ENCODE data around the gene PGAM1.

PGAM1 gene

GRCh38 chr10:97479939-97480338 is 53.9 kb downstream of the PGAM1 start:
- Histone ChIP-seq H3K27ac (replicated peaks) (no peak overlapping the region), H3K4me3 (replicated peaks; ENCODE audit: insufficient read depth, low read length) (no peak overlapping the region), H3K27me3 (ENCODE audit: insufficient read depth, poor library complexity, severe bottlenecking) (no peaks in the 10 kb centered on the region)
- no peak for TF ChIP-seq CTCF (IDR thresholded peaks at IDR 0.05; ENCODE audit: insufficient read depth, low read length)
- TF ChIP-seq GABPA (IDR thresholded peaks at IDR 0.05; ENCODE audit: low read depth) = no peak
- TF ChIP-seq POLR2AphosphoS5 (IDR thresholded peaks at IDR 0.05; ENCODE audit: low read depth) = no peak
- TF ChIP-seq REST (IDR thresholded peaks at IDR 0.05; ENCODE audit: insufficient replicate concordance, low read depth) = no peak
- no peak for TF ChIP-seq SPI1 (IDR thresholded peaks at IDR 0.05; ENCODE audit: borderline replicate concordance, low read depth)
- no peak for DNase-seq (ENCODE audit: low read depth in 1 of 2, low spot score in 1 of 2)

GRCh38 chr10:97481071-97481470 is 55.1 kb downstream of the PGAM1 start:
- no peak overlapping the region for H3K4me3 ChIP-seq (replicated peaks; ENCODE audit: insufficient read depth, low read length)
- no peak for DNase-seq (ENCODE audit: low read depth in 1 of 2, low spot score in 1 of 2)
- TF ChIP-seq GABPA (IDR thresholded peaks at IDR 0.05; ENCODE audit: low read depth) (no peak), SPI1 (IDR thresholded peaks at IDR 0.05; ENCODE audit: borderline replicate concordance, low read depth) (no peak), CTCF (IDR thresholded peaks at IDR 0.05; ENCODE audit: insufficient read depth, low read length) (no peak)
- H3K27me3 ChIP-seq (ENCODE audit: insufficient read depth, poor library complexity, severe bottlenecking) = no peaks in the 10 kb centered on the region
- no peak overlapping the region for H3K27ac ChIP-seq (replicated peaks)

- H3K27ac ChIP-seq (replicated peaks) = no peak overlapping the region
- DNase-seq (ENCODE audit: low read depth in 1 of 2, low spot score in 1 of 2) = no peak
- no peaks in the 10 kb centered on the region for H3K27me3 ChIP-seq (ENCODE audit: insufficient read depth, poor library complexity, severe bottlenecking)
- H3K4me3 ChIP-seq (replicated peaks; ENCODE audit: insufficient read depth, low read length) = no peak overlapping the region
- TF ChIP-seq GABPA (IDR thresholded peaks at IDR 0.05; ENCODE audit: low read depth) (no peak), POLR2AphosphoS5 (IDR thresholded peaks at IDR 0.05; ENCODE audit: low read depth) (no peak), SPI1 (IDR thresholded peaks at IDR 0.05; ENCODE audit: borderline replicate concordance, low read depth) (no peak), REST (IDR thresholded peaks at IDR 0.05; ENCODE audit: insufficient replicate concordance, low read depth) (no peak), CTCF (IDR thresholded peaks at IDR 0.05; ENCODE audit: insufficient read depth, low read length) (no peak)
Observed at GRCh38 chr10:97482381-97482780, 56.4 kb downstream of the PGAM1 start.
